PC-9 (cell line): ENCODE measurements around the gene SOCS7. TPM values are rescaled to one million over a fixed set of nuclear protein-coding genes. Genes with fewer than 3 reads are reported as not detected.

Experiments used
- BruUV-seq: library from RNA; stranded (reverse); fragments of 400-500 nt; replicated peaks from 2 replicates; lab custom pipeline; 2021; lab: Mats Ljungman, UMichigan
- CTCF ChIA-PET: fragments of 300-600 bp; sonication (Branson Sonifier 250); formaldehyde crosslinking; loops from one replicate; lab custom pipeline; 2022; ENCODE audit warnings: antibody characterized with exemption; lab: Charles Lee
- POLR2A ChIA-PET: fragments of 300-600 bp; sonication (Branson Sonifier 250); formaldehyde crosslinking; loops from one replicate; lab custom pipeline; 2022; ENCODE audit warnings: antibody characterized with exemption; ENCODE audit not compliant: unreplicated experiment; lab: Charles Lee
- DNase-seq, 2 experiments: peaks; one replicate each; pipeline versions ENCODE4 v3.0.0 to v3.0.0-alpha.2; 2015 to 2022; ENCODE audit warnings: mixed read lengths in 1 of 2
- H2AFZ ChIP-seq: fragments of 200-600 bp; sonication (generic); 2 replicates; pipeline ENCODE4 v1.8.1; 2017; ENCODE audit warnings: antibody characterized with exemption
- H3F3A ChIP-seq: fragments of 200-600 bp; sonication (generic); 2 replicates; pipeline ENCODE4 v1.8.1; 2017; ENCODE audit warnings: antibody characterized with exemption, mild to moderate bottlenecking, low read depth; ENCODE audit not compliant: insufficient read depth
- H3K27ac ChIP-seq: fragments of 200-600 bp; sonication (generic); 2 replicates; pipeline ENCODE4 v1.6.1; 2016; ENCODE audit warnings: mixed run types
- H3K27me3 ChIP-seq: fragments of 200-600 bp; sonication (generic); 2 replicates; pipeline ENCODE4 v1.6.1; 2016; ENCODE audit warnings: low read depth, mixed run types; ENCODE audit not compliant: insufficient read depth
- H3K36me3 ChIP-seq: fragments of 200-600 bp; sonication (generic); 2 replicates; pipeline ENCODE4 v1.6.1; 2016; ENCODE audit warnings: low read depth, mixed run types
- H3K4me1 ChIP-seq: fragments of 200-600 bp; sonication (generic); replicated peaks from 2 replicates; pipeline ENCODE4 v1.6.1; 2016; ENCODE audit warnings: mixed run types; ENCODE audit not compliant: insufficient read depth
- H3K4me2 ChIP-seq: fragments of 200-600 bp; sonication (generic); 2 replicates; pipeline ENCODE4 v1.6.1; 2017; ENCODE audit warnings: mixed run types
- H3K4me3 ChIP-seq: fragments of 200-600 bp; sonication (generic); 2 replicates; pipeline ENCODE4 v1.6.1; 2016; ENCODE audit warnings: mixed run types
- H3K79me2 ChIP-seq: fragments of 200-600 bp; sonication (generic); 2 replicates; pipeline ENCODE4 v1.6.1; 2017; ENCODE audit warnings: low read depth, mixed run types
- H3K9me2 ChIP-seq: fragments of 200-600 bp; sonication (generic); 2 replicates; pipeline ENCODE4 v1.8.1; 2017; ENCODE audit warnings: mild to moderate bottlenecking; ENCODE audit not compliant: insufficient read depth
- H3K9me3 ChIP-seq: fragments of 200-600 bp; sonication (generic); 2 replicates; pipeline ENCODE4 v1.8.1; 2016; ENCODE audit warnings: low read depth; ENCODE audit not compliant: insufficient read depth
- H4K20me1 ChIP-seq: fragments of 200-600 bp; sonication (generic); 2 replicates; pipeline ENCODE4 v1.8.1; 2017; ENCODE audit not compliant: insufficient read depth
- CTCF ChIP-seq: fragments of 200-600 bp; sonication (generic); conservative IDR thresholded peaks from 2 replicates; pipeline ENCODE4 v1.6.1; 2017; ENCODE audit warnings: mixed run types, antibody characterized with exemption, mild to moderate bottlenecking, moderate library complexity
- EZH2 ChIP-seq: fragments of 200-600 bp; sonication (generic); IDR thresholded peaks from 2 replicates; pipeline ENCODE4 v1.8.0; 2017; ENCODE audit warnings: antibody characterized with exemption, low read depth
- intact Hi-C: fragments of 100-400 bp; cut with micrococcal nuclease; formaldehyde crosslinking; loops from one replicate; pipeline ENCODE4 v1.10.0; 2022; ENCODE audit not compliant: unreplicated experiment
- total RNA-seq: library from RNA; stranded (reverse); gene quantifications from 2 replicates; pipeline ENCODE4 v1.2.3, GENCODE V29; 2021

The SOCS7 gene
- total RNA-seq, 1 experiment from 2014 or later, result 19.6 TPM

- POLR2A ChIA-PET, result no interaction called here
- Histone ChIP-seq H3K9me3 (no peaks in the 10 kb centered on the region), H4K20me1 (0 out of 2 replicates have a peak, but pooled peaks cover 3% of the 10 kb centered on the region), H3K4me1 (peaks cover 27% of the 10 kb centered on the region), H3F3A (peaks cover 32% of the 10 kb centered on the region; the same call in 1 of the 2 replicates), H3K9me2 (no peaks in the 10 kb centered on the region), H2AFZ (no peak overlapping the region), H3K27me3 (no peaks in the 10 kb centered on the region), H3K79me2 (no peaks in the 10 kb centered on the region), H3K36me3 (no peaks in the 10 kb centered on the region), H3K4me3 (no peak overlapping the region), H3K4me2 (no peak overlapping the region), H3K27ac (no peak overlapping the region)
- BruUV-seq, result no TSS peak
- CTCF ChIA-PET, result no interaction called here
- DNase-seq, result no peak
- intact Hi-C loops, result no loop called here
- no peak for TF ChIP-seq CTCF
- TF ChIP-seq EZH2, result no peak
Observed at GRCh38 chr17:38430822-38431221, 79.2 kb downstream of the SOCS7 start.

- Histone ChIP-seq H3K36me3 (no peaks in the 10 kb centered on the region), H3K4me1 (peaks cover 27% of the 10 kb centered on the region), H3K9me2 (no peaks in the 10 kb centered on the region), H3K27ac (no peak overlapping the region), H3F3A (peaks cover 32% of the 10 kb centered on the region; the same call in 1 of the 2 replicates), H4K20me1 (0 out of 2 replicates have a peak, but pooled peaks cover 3% of the 10 kb centered on the region), H2AFZ (no peak overlapping the region), H3K4me2 (no peak overlapping the region), H3K79me2 (no peaks in the 10 kb centered on the region), H3K4me3 (no peak overlapping the region), H3K9me3 (no peaks in the 10 kb centered on the region), H3K27me3 (no peaks in the 10 kb centered on the region)
- CTCF ChIA-PET, result interaction anchor here (0.7 kb wide), 1 partner anchor 86 kb away, joined by 3 read pairs; no protein-coding TSS in a partner anchor
- TF ChIP-seq CTCF, result no peak
- TF ChIP-seq EZH2, result no peak
- intact Hi-C loops, result no loop called here
- no TSS peak for BruUV-seq
- POLR2A ChIA-PET, result no interaction called here
- no peak for DNase-seq
Observed at GRCh38 chr17:38431346-38432145, 79.9 kb downstream of the SOCS7 start.

- H3K79me2 ChIP-seq, result no peaks in the 10 kb centered on the region
- ChIA-PET CTCF (no interaction called here), POLR2A (no interaction called here)
- no peak overlapping the region for H3K4me2 ChIP-seq
- BruUV-seq, result no TSS peak
- no peak for DNase-seq
- TF ChIP-seq EZH2 (no peak), CTCF (no peak)
- H3K9me3 ChIP-seq, result no peaks in the 10 kb centered on the region
- intact Hi-C loops, result no loop called here
- H3F3A ChIP-seq, result peaks cover 12% of the 10 kb centered on the region; the same call in 1 of the 2 replicates
- no peaks in the 10 kb centered on the region for H3K27me3 ChIP-seq
- H3K27ac ChIP-seq, result no peak overlapping the region
- no peaks in the 10 kb centered on the region for H3K36me3 ChIP-seq
- H3K4me1 ChIP-seq, result peaks cover 12% of the 10 kb centered on the region
- no peaks in the 10 kb centered on the region for H3K9me2 ChIP-seq
- no peak overlapping the region for H3K4me3 ChIP-seq
- no peak overlapping the region for H2AFZ ChIP-seq
- 0 out of 2 replicates have a peak, but pooled peaks cover 3% of the 10 kb centered on the region for H4K20me1 ChIP-seq
Observed at GRCh38 chr17:38434178-38434665, 82.6 kb downstream of the SOCS7 start.
